Mammary epithelial cell (primary cell): ENCODE measurements around the gene CITED2.

Source experiments
- CTCF ChIP-seq, 2 donors: IDR thresholded peaks in 1 of 2; conservative IDR thresholded peaks in 1 of 2; 2 replicates each; pipeline ENCODE4 v1.5.1; 2011 to 2012; ENCODE audit warnings: inconsistent platforms in 2 of 2, low read length in 2 of 2, mild to moderate bottlenecking in 2 of 2, control low read depth in 1 of 2, low read depth in 1 of 2; ENCODE audit not compliant: insufficient read depth in 1 of 2; ENCODE audit errors: extremely low read depth in 1 of 2
- EZH2 ChIP-seq: IDR thresholded peaks from 2 replicates; pipeline ENCODE4 v1.6.1; 2012; ENCODE audit warnings: low read length, inconsistent platforms, borderline replicate concordance

GRCh38 chr6:139368661-139369060, 5.8 kb downstream of the CITED2 start:
- TF ChIP-seq EZH2 (no peak), CTCF (conservative IDR thresholded peaks at IDR 0.05 in 1 of 2, IDR thresholded peaks at IDR 0.05 in 1 of 2; ENCODE audit: extremely low read depth in 1 of 2, insufficient read depth in 1 of 2, low read depth in 1 of 2, low read length in 2 of 2) (no peak)
